Measurements from ENCODE around the gene SYNE2.

DNA sequence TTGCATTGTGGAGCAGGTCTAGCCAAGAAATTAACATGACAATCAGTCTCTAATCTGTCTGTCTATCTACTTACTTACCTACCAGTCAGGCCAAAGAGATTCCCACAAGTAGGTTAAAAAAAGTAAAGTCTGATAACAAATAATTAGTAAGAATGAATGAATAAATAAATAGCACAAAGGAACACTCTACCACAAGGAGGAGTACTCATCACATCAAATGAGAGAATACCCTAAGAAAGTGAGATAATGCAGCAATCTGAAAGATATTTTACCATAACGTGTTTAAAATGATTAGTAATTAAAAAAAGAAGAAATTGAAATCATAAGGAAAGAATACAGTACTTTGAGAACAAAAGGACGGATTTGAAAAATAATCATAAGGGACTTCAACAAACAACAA lies 187.2 kb downstream of the SYNE2 start:
- TF ChIP-seq, protein P1, sequence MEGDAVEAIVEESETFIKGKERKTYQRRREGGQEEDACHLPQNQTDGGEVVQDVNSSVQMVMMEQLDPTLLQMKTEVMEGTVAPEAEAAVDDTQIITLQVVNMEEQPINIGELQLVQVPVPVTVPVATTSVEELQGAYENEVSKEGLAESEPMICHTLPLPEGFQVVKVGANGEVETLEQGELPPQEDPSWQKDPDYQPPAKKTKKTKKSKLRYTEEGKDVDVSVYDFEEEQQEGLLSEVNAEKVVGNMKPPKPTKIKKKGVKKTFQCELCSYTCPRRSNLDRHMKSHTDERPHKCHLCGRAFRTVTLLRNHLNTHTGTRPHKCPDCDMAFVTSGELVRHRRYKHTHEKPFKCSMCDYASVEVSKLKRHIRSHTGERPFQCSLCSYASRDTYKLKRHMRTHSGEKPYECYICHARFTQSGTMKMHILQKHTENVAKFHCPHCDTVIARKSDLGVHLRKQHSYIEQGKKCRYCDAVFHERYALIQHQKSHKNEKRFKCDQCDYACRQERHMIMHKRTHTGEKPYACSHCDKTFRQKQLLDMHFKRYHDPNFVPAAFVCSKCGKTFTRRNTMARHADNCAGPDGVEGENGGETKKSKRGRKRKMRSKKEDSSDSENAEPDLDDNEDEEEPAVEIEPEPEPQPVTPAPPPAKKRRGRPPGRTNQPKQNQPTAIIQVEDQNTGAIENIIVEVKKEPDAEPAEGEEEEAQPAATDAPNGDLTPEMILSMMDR (IDR thresholded peaks at IDR 0.05): no peak
- no peak for TF ChIP-seq POLR2A (IDR thresholded peaks at IDR 0.05)
